ENCODE measurements around the gene WEE2. TPM values are rescaled to one million over a fixed set of nuclear protein-coding genes. Genes with fewer than 3 reads are reported as not detected.

The WEE2 gene
- total RNA-seq, 4 donors from 2014 or later, result 0.79 TPM; not detected in 3

DNA sequence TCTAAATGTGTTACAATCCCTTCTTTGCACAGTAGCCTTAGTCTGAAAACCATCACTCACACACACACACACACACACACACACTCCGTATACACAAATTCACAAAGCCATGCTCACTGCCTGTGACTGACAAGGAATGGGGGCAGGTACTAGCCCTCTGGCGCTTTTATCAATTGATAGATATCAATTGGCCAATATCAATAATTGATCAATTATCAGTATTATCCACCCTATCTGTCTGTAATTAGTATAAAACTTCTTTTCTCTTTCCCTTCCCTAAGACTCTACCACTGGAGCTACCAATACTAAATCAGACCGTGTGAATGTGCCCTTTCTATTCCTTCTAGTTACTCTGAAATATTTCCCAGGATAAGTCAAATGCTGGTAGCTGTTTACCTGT is 8.3 kb upstream of the WEE2 start:
- no peaks in the 10 kb centered on the region for H3K27me3 ChIP-seq
- WGBS, 2 donors, result 83 to 85% methylated on average over 3 of the region's 3 CpGs
- H3K4me1 ChIP-seq, result peaks cover 16 to 42% of the 10 kb centered on the region in 2 donors
- TF ChIP-seq, protein P1, sequence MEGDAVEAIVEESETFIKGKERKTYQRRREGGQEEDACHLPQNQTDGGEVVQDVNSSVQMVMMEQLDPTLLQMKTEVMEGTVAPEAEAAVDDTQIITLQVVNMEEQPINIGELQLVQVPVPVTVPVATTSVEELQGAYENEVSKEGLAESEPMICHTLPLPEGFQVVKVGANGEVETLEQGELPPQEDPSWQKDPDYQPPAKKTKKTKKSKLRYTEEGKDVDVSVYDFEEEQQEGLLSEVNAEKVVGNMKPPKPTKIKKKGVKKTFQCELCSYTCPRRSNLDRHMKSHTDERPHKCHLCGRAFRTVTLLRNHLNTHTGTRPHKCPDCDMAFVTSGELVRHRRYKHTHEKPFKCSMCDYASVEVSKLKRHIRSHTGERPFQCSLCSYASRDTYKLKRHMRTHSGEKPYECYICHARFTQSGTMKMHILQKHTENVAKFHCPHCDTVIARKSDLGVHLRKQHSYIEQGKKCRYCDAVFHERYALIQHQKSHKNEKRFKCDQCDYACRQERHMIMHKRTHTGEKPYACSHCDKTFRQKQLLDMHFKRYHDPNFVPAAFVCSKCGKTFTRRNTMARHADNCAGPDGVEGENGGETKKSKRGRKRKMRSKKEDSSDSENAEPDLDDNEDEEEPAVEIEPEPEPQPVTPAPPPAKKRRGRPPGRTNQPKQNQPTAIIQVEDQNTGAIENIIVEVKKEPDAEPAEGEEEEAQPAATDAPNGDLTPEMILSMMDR (IDR thresholded peaks at IDR 0.05), result no peak
- TF ChIP-seq POLR2A (IDR thresholded peaks at IDR 0.05), result no peak
- no peak overlapping the region for H3K27ac ChIP-seq
- no peak for DNase-seq
- H3K36me3 ChIP-seq, result no peaks in the 10 kb centered on the region
- intact Hi-C loops (cut with DNase I), result loop anchor here (5.0 kb wide), 1 partner anchor 33 kb away; no protein-coding TSS in a partner anchor
- H3K9me3 ChIP-seq, result no peaks in the 10 kb centered on the region
- no peak overlapping the region for H3K4me3 ChIP-seq (replicated peaks in 1 of 3)

DNA sequence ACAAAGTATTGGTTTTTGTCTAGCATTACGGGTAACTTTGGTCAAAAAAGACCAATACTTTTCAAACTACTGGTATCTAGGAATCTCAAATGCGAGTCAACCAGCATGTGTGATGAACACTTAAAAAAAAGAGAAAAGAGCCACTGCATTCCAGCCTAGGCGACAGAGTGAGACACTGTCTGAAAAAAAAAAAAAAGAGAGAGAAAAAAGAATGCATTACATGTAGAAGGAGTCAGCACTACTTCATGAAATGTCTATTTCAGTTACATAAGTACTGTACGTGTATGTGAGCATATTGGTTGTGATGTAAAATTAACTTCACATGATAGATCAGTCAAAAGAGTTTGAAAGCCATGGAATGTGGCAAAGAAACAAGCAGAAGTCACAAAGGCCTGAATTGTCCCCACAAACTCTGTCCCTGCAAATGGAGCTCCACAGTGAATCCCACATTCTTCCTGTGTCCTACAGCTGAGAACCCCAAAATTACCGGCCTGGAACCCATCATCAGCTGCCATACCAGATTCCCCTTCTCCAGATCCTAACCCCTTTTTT is 7.8 kb upstream of the WEE2 start:
- H3K27ac ChIP-seq, result peak overlapping the region in 2 of 3 donors; percentile 78 to 90
- intact Hi-C loops (cut with DNase I), result loop anchor here (5.0 kb wide), 1 partner anchor 33 kb away; no protein-coding TSS in a partner anchor
- no peaks in the 10 kb centered on the region for H3K27me3 ChIP-seq
- H3K4me1 ChIP-seq, result peaks cover 16 to 42% of the 10 kb centered on the region in 2 donors
- DNase-seq, result no peak
- H3K4me3 ChIP-seq (replicated peaks in 1 of 3), result peak overlapping the region in 1 of 3 donors; percentile 75
- no peaks in the 10 kb centered on the region for H3K9me3 ChIP-seq
- no peaks in the 10 kb centered on the region for H3K36me3 ChIP-seq
- TF ChIP-seq, protein P1 (IDR thresholded peaks at IDR 0.05), result no peak
- no peak for TF ChIP-seq POLR2A (IDR thresholded peaks at IDR 0.05)
- WGBS, 2 donors, result 70 to 78% methylated on average over 5 of the region's 5 CpGs

DNA sequence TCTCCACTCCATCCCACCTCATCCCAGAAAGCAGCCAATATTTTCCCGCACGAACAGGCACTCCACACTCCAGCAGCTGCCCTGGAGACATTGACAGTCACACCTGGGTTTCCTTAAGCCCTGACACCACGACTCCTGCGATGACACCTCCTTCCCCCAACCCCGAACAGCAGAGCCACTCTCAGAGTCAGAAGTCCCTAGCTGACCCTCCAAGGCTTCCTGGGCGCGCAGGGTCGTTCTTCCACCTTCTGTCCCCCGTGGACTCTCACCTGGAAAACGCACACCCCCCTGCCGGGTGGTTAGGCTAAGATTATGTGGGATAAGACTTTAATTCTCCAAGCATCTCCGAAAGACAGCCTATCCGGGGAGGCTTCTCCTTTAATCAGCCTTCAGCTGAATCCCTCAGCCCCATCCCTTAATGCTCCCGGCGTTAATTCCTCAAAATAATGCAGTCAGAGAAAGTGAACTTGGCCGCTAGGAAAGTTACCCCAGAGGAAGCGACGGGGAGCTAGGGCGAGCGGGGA is 7.2 kb upstream of the WEE2 start:
- TF ChIP-seq POLR2A (IDR thresholded peaks at IDR 0.05), result no peak
- TF ChIP-seq, protein P1 (IDR thresholded peaks at IDR 0.05), result no peak
- H3K36me3 ChIP-seq, result no peaks in the 10 kb centered on the region
- peak overlapping the region; percentile 75 to 90 (median 78) for H3K27ac ChIP-seq
- H3K4me1 ChIP-seq, result peaks cover 13 to 37% of the 10 kb centered on the region in 2 donors
- intact Hi-C loops (cut with DNase I), result loop anchor here (5.0 kb wide), 1 partner anchor 34 kb away; no protein-coding TSS in a partner anchor
- WGBS, 2 donors, result 20 to 25% methylated on average over 15 to 19 of the region's 20 CpGs
- H3K4me3 ChIP-seq (replicated peaks in 1 of 3), result peak overlapping the region in 2 of 3 donors; percentile 26 to 75
- DNase-seq, result peak; percentile 10 to 18
- H3K27me3 ChIP-seq, result no peaks in the 10 kb centered on the region
- no peaks in the 10 kb centered on the region for H3K9me3 ChIP-seq

DNA sequence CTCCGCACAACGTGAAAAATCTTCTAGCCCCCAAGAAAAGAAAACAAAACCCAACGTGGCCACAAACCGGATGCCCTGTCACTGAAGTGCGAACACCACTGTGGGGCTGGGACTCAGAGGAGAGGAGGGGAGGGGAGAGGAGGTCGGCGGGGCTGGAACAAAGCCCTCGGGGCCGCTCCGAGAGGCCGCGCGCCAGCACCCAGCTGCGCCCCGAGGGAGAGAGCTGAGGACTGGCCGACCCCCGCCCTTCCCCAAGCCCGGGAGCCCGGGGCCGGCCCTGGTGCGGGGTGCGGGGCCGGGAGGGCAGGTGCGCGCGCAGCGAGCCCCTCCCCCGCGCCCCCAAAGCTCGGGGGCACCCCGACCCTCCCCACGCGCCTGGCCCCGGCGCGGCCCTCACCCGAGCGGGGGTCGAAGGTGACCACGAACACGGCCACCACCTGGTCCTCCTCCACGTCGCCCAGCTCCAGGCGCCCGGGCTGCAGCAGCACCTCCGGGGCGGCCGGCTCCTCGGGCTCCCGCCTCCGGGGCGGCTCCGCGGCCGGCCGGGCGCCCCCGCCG is 6.6 kb upstream of the WEE2 start:
- Histone ChIP-seq H3K27me3 (no peaks in the 10 kb centered on the region), H3K9me3 (no peaks in the 10 kb centered on the region), H3K4me1 (peaks cover 7 to 30% of the 10 kb centered on the region in 2 donors), H3K36me3 (no peaks in the 10 kb centered on the region), H3K27ac (peak overlapping the region; percentile 75 to 90 (median 78)), H3K4me3 (replicated peaks in 1 of 3) (peak overlapping the region in 2 of 3 donors; percentile 75 to 91)
- intact Hi-C loops (cut with DNase I), result loop anchor here (5.0 kb wide), 1 partner anchor 34 kb away; no protein-coding TSS in a partner anchor
- TF ChIP-seq, protein P1 (IDR thresholded peaks at IDR 0.05), result no peak
- TF ChIP-seq POLR2A (IDR thresholded peaks at IDR 0.05), result peak in 1 of 2 donors; percentile 1
- WGBS, 2 donors, result 0% methylated on average over 5 to 15 of the region's 59 CpGs
- peak; percentile 56 to 64 for DNase-seq
